ENCODE measurements around the gene TXNDC15. TPM values are rescaled to one million over a fixed set of nuclear protein-coding genes. Genes with fewer than 3 reads are reported as not detected.
"Not testable (repeated sequence)": the region's sequence is repeated elsewhere in the genome, so short reads cannot be mapped to it uniquely, and the experiment has no call there.

TXNDC15 gene
- 50.5 and 56.8 TPM in 2 replicates for polyA plus RNA-seq (2014; cell fraction: cytosol; rRNA removed)
- polyA plus RNA-seq (2014; cell fraction: nucleus; rRNA removed): 20.9 and 23.6 TPM in 2 replicates

- peak; percentile 87 for DNase-seq (ENCODE audit: low spot score)
Observed at GRCh38 chr5:134873987-134874830, at the start of gene TXNDC15. TXNDC15 (plus strand) TSS chr5:134874371; CDS start chr5:134874428, 57 bp downstream.

GRCh38 chr5:134824681-134825080 is 49.5 kb upstream of the TXNDC15 start:
- DNase-seq (ENCODE audit: low spot score): no peak

GRCh38 chr5:134825212-134825611 is 49.0 kb upstream of the TXNDC15 start:
- no peak for DNase-seq (ENCODE audit: low spot score)

- DNase-seq (ENCODE audit: low spot score): no peak
Observed at GRCh38 chr5:134833340-134834032, 40.7 kb upstream of the TXNDC15 start.

- no peak for DNase-seq (ENCODE audit: low spot score)
Observed at GRCh38 chr5:134835623-134836022, 38.5 kb upstream of the TXNDC15 start.

- no peak for DNase-seq (ENCODE audit: low spot score)
Observed at GRCh38 chr5:134837530-134838181, 36.5 kb upstream of the TXNDC15 start.

GRCh38 chr5:134838361-134838760 is 35.8 kb upstream of the TXNDC15 start:
- DNase-seq (ENCODE audit: low spot score): not testable (repeated sequence)

GRCh38 chr5:134840811-134841210 is 33.4 kb upstream of the TXNDC15 start:
- no peak for DNase-seq (ENCODE audit: low spot score)

- DNase-seq (ENCODE audit: low spot score): no peak
Observed at GRCh38 chr5:134844252-134844651, 29.9 kb upstream of the TXNDC15 start.

- DNase-seq (ENCODE audit: low spot score): no peak
Observed at GRCh38 chr5:134845335-134845851, 28.8 kb upstream of the TXNDC15 start.

- peak; percentile 95 for DNase-seq (ENCODE audit: low spot score)
Observed at GRCh38 chr5:134845852-134846640, 28.1 kb upstream of the TXNDC15 start, which contains the start of gene C5orf24. C5orf24 (plus strand) TSS chr5:134845968; CDS start chr5:134854901, 8,933 bp downstream.

- DNase-seq (ENCODE audit: low spot score): no peak
Observed at GRCh38 chr5:134846641-134846960, 27.6 kb upstream of the TXNDC15 start.

GRCh38 chr5:134849434-134849933 is 24.7 kb upstream of the TXNDC15 start:
- not testable (repeated sequence) for DNase-seq (ENCODE audit: low spot score)

- DNase-seq (ENCODE audit: low spot score): no peak
Observed at GRCh38 chr5:134851307-134851923, 22.8 kb upstream of the TXNDC15 start.

GRCh38 chr5:134856465-134856864 is 17.7 kb upstream of the TXNDC15 start:
- not testable (repeated sequence) for DNase-seq (ENCODE audit: low spot score)

- DNase-seq (ENCODE audit: low spot score): no peak
Observed at GRCh38 chr5:134857401-134857800, 16.8 kb upstream of the TXNDC15 start.

- no peak for DNase-seq (ENCODE audit: low spot score)
Observed at GRCh38 chr5:134864707-134865106, 9.5 kb upstream of the TXNDC15 start.

GRCh38 chr5:134873494-134873893 is 677 bp upstream of the TXNDC15 start:
- DNase-seq (ENCODE audit: low spot score): peak; percentile 78

- peak; percentile 79 for DNase-seq (ENCODE audit: low spot score)
Observed at GRCh38 chr5:134874831-134875655, 872 bp downstream of the TXNDC15 start.

Data from SK-N-DZ (cell line).